ENCODE data around the gene VANGL1.

Gene VANGL1

GRCh38 chr1:115643666-115644065 lies 1.9 kb downstream of the VANGL1 start:
- TF ChIP-seq, protein P1, sequence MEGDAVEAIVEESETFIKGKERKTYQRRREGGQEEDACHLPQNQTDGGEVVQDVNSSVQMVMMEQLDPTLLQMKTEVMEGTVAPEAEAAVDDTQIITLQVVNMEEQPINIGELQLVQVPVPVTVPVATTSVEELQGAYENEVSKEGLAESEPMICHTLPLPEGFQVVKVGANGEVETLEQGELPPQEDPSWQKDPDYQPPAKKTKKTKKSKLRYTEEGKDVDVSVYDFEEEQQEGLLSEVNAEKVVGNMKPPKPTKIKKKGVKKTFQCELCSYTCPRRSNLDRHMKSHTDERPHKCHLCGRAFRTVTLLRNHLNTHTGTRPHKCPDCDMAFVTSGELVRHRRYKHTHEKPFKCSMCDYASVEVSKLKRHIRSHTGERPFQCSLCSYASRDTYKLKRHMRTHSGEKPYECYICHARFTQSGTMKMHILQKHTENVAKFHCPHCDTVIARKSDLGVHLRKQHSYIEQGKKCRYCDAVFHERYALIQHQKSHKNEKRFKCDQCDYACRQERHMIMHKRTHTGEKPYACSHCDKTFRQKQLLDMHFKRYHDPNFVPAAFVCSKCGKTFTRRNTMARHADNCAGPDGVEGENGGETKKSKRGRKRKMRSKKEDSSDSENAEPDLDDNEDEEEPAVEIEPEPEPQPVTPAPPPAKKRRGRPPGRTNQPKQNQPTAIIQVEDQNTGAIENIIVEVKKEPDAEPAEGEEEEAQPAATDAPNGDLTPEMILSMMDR (IDR thresholded peaks at IDR 0.05; ENCODE audit: low read depth, low read length, missing control alignments), result no peak
- no peak for DNase-seq (ENCODE audit: low read depth)
- H3K4me3 ChIP-seq (ENCODE audit: low read depth, low read length), result no peak overlapping the region

DNA sequence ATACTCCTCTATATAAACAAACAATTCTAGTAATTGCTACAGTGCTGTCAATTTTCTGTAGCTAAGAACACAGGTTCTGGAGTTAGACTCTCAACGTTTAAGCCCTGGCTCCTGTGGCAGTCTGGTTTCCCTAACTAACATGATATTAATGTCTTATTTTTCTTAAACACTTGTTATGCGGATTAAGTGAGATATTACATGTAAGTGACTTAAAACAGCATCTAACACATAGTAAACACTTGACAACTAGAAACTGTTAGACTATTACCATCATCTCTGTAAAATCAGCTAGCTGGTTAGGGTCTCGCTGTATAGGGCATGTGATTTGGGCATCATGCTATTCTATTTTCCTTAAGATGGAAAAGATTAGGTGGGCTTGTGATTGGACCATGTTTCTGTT lies 2.3 kb downstream of the VANGL1 start:
- H3K4me3 ChIP-seq (ENCODE audit: low read depth, low read length), result no peak overlapping the region
- DNase-seq (ENCODE audit: low read depth), result no peak
- TF ChIP-seq, protein P1 (IDR thresholded peaks at IDR 0.05; ENCODE audit: low read depth, low read length, missing control alignments), result no peak

DNA sequence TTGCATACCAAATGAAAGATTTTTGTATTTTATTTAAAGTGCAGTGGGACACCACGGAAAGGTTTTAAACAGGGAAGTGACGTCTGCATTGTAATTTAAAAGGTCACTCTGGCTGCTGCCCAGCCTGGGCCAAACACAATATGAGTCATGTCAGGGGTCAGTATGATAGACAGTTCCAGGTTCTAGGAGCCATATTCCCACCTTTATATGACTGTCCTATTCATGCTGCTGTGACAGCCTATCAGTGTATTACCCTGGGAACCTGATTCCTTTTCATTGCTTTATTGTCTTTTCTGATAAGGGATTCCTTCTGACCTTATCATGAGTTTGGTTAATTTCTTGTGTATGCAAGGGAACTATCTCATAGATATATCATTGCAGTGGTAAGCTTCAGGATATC lies 5.3 kb downstream of the VANGL1 start:
- TF ChIP-seq, protein P1 (IDR thresholded peaks at IDR 0.05; ENCODE audit: low read depth, low read length, missing control alignments), result no peak
- no peak overlapping the region for H3K4me3 ChIP-seq (ENCODE audit: low read depth, low read length)
- DNase-seq (ENCODE audit: low read depth), result no peak

DNA sequence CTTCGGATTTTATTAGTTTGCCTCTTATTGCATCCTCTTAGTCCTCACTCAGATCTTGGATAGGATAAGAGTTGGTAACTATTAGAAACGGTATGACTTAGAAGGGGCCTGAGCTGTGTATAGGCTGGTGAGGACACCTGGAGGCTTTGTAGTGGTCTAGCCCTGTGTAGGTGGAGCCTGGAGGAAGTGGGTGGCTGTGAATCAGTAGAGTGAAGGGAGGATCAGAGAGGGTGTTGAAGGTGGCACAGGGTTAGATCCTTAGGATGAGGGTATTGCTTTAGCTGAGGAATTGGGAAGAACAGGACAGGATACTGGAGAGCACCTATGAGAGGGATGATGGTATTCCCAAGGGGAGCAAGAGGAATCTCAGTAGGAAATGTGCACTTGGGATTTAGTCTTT lies 5.7 kb downstream of the VANGL1 start:
- peak; percentile 24 for DNase-seq (ENCODE audit: low read depth)
- no peak overlapping the region for H3K4me3 ChIP-seq (ENCODE audit: low read depth, low read length)
- TF ChIP-seq, protein P1 (IDR thresholded peaks at IDR 0.05; ENCODE audit: low read depth, low read length, missing control alignments), result peak; percentile 14

DNA sequence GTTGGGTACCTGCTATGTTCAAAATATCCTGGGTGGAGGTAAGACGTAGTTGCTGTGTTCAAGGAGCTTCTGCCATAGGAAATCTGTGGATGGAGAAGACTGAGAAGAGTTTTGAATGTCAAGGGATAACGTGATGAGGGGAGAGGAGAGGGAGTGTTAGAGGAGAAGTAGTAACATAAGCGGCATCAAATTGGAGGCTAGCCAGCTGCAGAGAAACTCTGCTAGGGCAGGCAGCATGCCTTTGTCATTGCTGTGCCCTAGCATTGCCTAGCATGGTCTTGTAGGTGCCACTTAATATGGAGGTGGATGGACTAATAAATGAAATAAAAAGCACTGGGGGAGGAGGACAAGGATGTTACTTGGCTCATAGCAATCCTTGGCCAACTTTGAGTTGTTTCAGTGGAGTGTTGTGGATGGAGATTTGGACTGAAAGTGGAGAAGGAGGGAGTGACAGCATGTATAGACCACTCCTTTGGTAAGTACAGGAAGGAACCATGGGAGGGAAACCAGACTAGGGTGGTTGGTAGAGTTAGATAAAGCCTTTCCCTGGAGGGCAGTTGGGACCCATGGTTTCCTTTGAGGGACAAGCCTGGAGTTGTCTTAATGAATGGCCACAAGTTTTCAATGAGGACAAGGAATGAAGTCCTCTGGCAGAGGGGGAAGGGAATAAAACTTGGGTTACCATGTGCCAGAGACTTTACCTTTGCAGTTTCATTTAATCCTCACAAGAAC lies 6.3 kb downstream of the VANGL1 start:
- no peak for DNase-seq (ENCODE audit: low read depth)
- TF ChIP-seq, protein P1 (IDR thresholded peaks at IDR 0.05; ENCODE audit: low read depth, low read length, missing control alignments), result no peak
- H3K4me3 ChIP-seq (ENCODE audit: low read depth, low read length), result no peak overlapping the region

DNA sequence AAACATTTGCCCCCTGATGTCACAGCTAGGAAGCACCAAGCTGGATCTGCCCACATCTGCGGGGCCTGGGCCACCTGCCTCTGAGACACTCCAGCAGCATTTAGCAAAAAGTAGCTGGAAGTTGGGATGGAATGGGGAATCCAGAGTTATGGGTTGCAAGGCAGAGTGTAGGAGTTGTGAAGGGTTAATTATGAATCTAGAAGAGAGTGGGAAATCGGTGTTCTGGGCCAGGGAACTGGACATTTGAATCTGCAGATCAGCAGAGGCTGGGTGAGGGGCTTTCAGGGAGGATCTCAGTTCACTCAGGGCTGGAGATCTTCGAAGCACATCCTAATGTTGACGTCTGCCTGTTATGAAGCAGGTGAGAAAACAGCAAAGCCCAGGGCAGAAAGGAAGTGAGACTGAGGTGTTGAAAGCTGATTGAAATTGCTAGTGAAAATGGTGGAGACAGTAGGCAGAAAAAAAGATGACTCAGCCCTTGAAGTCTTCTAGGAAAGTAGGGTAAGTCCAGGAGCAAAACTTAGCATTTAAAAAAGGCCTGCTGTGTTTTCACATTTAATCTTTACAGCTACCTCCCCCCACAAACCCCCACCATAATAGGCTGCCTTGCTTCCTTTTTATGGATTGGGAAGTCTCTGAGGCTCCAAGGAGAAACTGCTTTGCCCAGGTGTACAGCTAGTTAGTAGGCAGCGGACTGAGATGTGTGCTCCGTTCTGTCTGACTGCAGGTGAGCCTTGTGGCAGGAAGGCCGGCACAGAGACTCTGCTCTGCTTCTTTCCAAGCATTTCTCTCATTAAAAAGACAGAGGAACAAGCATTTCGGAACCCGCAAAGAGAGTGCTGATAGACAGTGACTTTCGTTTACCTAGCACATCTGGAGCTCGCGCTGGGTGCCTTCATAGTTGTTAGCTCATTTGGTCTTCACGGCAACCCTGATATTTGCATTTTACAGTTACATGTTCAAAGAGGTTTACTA lies 7.2 kb downstream of the VANGL1 start:
- DNase-seq (ENCODE audit: low read depth), result peak; percentile 74
- TF ChIP-seq, protein P1 (IDR thresholded peaks at IDR 0.05; ENCODE audit: low read depth, low read length, missing control alignments), result no peak
- H3K4me3 ChIP-seq (ENCODE audit: low read depth, low read length), result peak overlapping the region; percentile 18
